Measurements from ENCODE around the gene RUNX2.

- TF ChIP-seq, protein P1, sequence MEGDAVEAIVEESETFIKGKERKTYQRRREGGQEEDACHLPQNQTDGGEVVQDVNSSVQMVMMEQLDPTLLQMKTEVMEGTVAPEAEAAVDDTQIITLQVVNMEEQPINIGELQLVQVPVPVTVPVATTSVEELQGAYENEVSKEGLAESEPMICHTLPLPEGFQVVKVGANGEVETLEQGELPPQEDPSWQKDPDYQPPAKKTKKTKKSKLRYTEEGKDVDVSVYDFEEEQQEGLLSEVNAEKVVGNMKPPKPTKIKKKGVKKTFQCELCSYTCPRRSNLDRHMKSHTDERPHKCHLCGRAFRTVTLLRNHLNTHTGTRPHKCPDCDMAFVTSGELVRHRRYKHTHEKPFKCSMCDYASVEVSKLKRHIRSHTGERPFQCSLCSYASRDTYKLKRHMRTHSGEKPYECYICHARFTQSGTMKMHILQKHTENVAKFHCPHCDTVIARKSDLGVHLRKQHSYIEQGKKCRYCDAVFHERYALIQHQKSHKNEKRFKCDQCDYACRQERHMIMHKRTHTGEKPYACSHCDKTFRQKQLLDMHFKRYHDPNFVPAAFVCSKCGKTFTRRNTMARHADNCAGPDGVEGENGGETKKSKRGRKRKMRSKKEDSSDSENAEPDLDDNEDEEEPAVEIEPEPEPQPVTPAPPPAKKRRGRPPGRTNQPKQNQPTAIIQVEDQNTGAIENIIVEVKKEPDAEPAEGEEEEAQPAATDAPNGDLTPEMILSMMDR (optimal IDR thresholded peaks at IDR 0.05 in 1 of 3, IDR thresholded peaks at IDR 0.05 in 1 of 3, conservative IDR thresholded peaks at IDR 0.05 in 1 of 3; ENCODE audit: extremely low read depth in 1 of 3, insufficient read depth in 2 of 3, low read length in 3 of 3) = no peak
- TF ChIP-seq EZH2 (IDR thresholded peaks at IDR 0.05; ENCODE audit: low read length) = no peak
Measured at GRCh38 chr6:45679631-45680030, 351.5 kb downstream of the RUNX2 start.
